B cell (primary cell): ENCODE results near the gene DHRS12. TPM values are rescaled to one million over a fixed set of nuclear protein-coding genes. Genes with fewer than 3 reads are reported as not detected.

ENCODE experiments used
- ATAC-seq: fragments of 200-7000 bp; cut with Tn5 transposase; one replicate; pipeline ENCODE4 v1.10.0; 2021; ENCODE audit warnings: low read depth, mild to moderate bottlenecking, moderate number of reproducible peaks, moderate library complexity
- CTCF ChIA-PET: fragments of 350-600 bp; sonication (Branson Sonifier 250); formaldehyde crosslinking; loops from one replicate; lab custom pipeline; 2021; ENCODE audit warnings: antibody characterized with exemption, inconsistent platforms; lab: Charles Lee
- POLR2A ChIA-PET: fragments of 350-600 bp; sonication (Branson Sonifier 250); formaldehyde crosslinking; loops from one replicate; lab custom pipeline; 2021; ENCODE audit warnings: antibody characterized with exemption; lab: Charles Lee
- DNase-seq: peaks from one replicate; pipeline ENCODE4 v3.0.0; 2013
- H2AFZ ChIP-seq: 2 replicates; pipeline ENCODE4 v1.6.1; 2012; ENCODE audit warnings: mild to moderate bottlenecking, low read depth, low read length; ENCODE audit not compliant: insufficient read depth, poor library complexity, severe bottlenecking
- H3K27ac ChIP-seq, 2 donors: 1 replicate in 1 of 2; 2 replicates in 1 of 2; pipeline ENCODE4 v1.5.1; 2012 to 2013; ENCODE audit warnings: low read length in 2 of 2, mild to moderate bottlenecking in 2 of 2, moderate library complexity in 1 of 2
- H3K27me3 ChIP-seq, 4 experiments: fragments of 200-600 bp in 1 of 4; sonication (generic) in 1 of 4; replicated peaks in 1 of 4; 1 replicate in 2 of 4; 2 replicates in 2 of 4; pipeline versions ENCODE4 v1.6.1 to v1.7.0; 2013 to 2016; ENCODE audit warnings: low read length in 3 of 4, mild to moderate bottlenecking in 2 of 4, mixed read lengths in 1 of 4, moderate library complexity in 1 of 4; ENCODE audit not compliant: insufficient read depth in 4 of 4, control insufficient read depth in 3 of 4; ENCODE audit errors: control extremely low read depth in 1 of 4
- H3K36me3 ChIP-seq, 2 experiments: replicated peaks in 1 of 2; 1 replicate in 1 of 2; 2 replicates in 1 of 2; pipeline versions ENCODE4 v1.6.1 to v1.7.1; 2013; ENCODE audit warnings: low read length in 1 of 2; ENCODE audit not compliant: insufficient read depth in 2 of 2, control insufficient read depth in 1 of 2; ENCODE audit errors: control extremely low read depth in 1 of 2, extremely low read depth in 1 of 2
- H3K4me1 ChIP-seq, 2 donors: fragments of 200-600 bp in 1 of 2; sonication (generic) in 1 of 2; 1 replicate in 1 of 2; 2 replicates in 1 of 2; pipeline versions ENCODE4 v1.5.1 to v1.6.1; 2013 to 2017; ENCODE audit warnings: low read length in 2 of 2; ENCODE audit not compliant: control insufficient read depth in 2 of 2, insufficient read depth in 2 of 2
- H3K4me2 ChIP-seq: replicated peaks from 2 replicates; pipeline ENCODE3; 2012; ENCODE audit warnings: mild to moderate bottlenecking, low read depth, low read length; ENCODE audit not compliant: poor library complexity, severe bottlenecking
- H3K4me3 ChIP-seq, 5 experiments: fragments of 200-600 bp in 1 of 5; sonication (generic) in 1 of 5; 1 replicate in 3 of 5; 2 replicates in 2 of 5; pipeline versions ENCODE4 v1.5.1 to v1.7.0; 2011 to 2016; ENCODE audit warnings: low read length in 4 of 5, mild to moderate bottlenecking in 4 of 5, low read depth in 2 of 5, control low read depth in 1 of 5, moderate library complexity in 1 of 5; ENCODE audit not compliant: insufficient read depth in 1 of 5; ENCODE audit errors: control extremely low read depth in 1 of 5, extremely low read depth in 1 of 5
- H3K79me2 ChIP-seq: fragments of 200-600 bp; sonication (generic); one replicate; pipeline ENCODE4 v1.6.0; 2016; ENCODE audit warnings: low read length; ENCODE audit not compliant: control insufficient read depth, insufficient read depth
- H3K9ac ChIP-seq: fragments of 200-600 bp; sonication (generic); 2 replicates; pipeline ENCODE4 v1.6.1; 2017; ENCODE audit warnings: mild to moderate bottlenecking, low read length, moderate library complexity
- H3K9me3 ChIP-seq, 3 donors: one replicate each; pipeline versions ENCODE4 v1.6.1 to v1.7.1; 2013; ENCODE audit warnings: low read length in 2 of 3; ENCODE audit not compliant: control insufficient read depth in 2 of 3, insufficient read depth in 1 of 3; ENCODE audit errors: control extremely low read depth in 1 of 3
- H4K20me1 ChIP-seq: 2 replicates; pipeline ENCODE4 v1.6.0; 2012; ENCODE audit warnings: mild to moderate bottlenecking, low read length; ENCODE audit not compliant: insufficient read depth, control insufficient read depth, poor library complexity, severe bottlenecking
- H3K27ac Mint-ChIP-seq: one replicate; pipeline ENCODE4 v1.8.0; 2021; ENCODE audit warnings: mixed read lengths
- H3K27me3 Mint-ChIP-seq: one replicate; pipeline ENCODE4 v1.8.0; 2021; ENCODE audit warnings: mixed read lengths
- H3K4me1 Mint-ChIP-seq: one replicate; pipeline ENCODE4 v1.8.0; 2021; ENCODE audit warnings: mixed read lengths
- H3K4me3 Mint-ChIP-seq: one replicate; pipeline ENCODE4 v1.8.0; 2021; ENCODE audit warnings: mixed read lengths
- H3K9me3 Mint-ChIP-seq: one replicate; pipeline ENCODE4 v1.8.0; 2022; ENCODE audit warnings: mixed read lengths; ENCODE audit not compliant: insufficient read depth
- EZH2 ChIP-seq: IDR thresholded peaks from 2 replicates; pipeline ENCODE4 v1.6.1; 2012; ENCODE audit warnings: borderline replicate concordance, low read depth, mild to moderate bottlenecking, moderate library complexity, low read length; ENCODE audit not compliant: insufficient read depth, poor library complexity, severe bottlenecking
- WGBS: methylation state at CpG from one replicate; pipeline ENCODE4 v1.1.5; 2013; ENCODE audit warnings: missing lambda C conversion rate; ENCODE audit not compliant: insufficient coverage; 5-methylcytosine and 5-hydroxymethylcytosine counted together
- intact Hi-C: fragments of 100-400 bp; cut with micrococcal nuclease; formaldehyde crosslinking; loops from one replicate; pipeline ENCODE4 v1.10.0; 2022
- polyA plus RNA-seq: library from polyadenylated mRNA; depleted of rRNA; stranded (reverse); fragments of >200 nt; gene quantifications from 2 replicates; pipeline ENCODE4 v1.2.3, GENCODE V29; 2012
- total RNA-seq, 2 donors: library from RNA; stranded (reverse); fragments of 120-200 nt in 1 of 2; gene quantifications; 1 replicate in 1 of 2; 2 replicates in 1 of 2; pipeline versions ENCODE4 v1.2.3 to v1.2.4, GENCODE V29; 2013 to 2022
- TF ChIP-seq, protein P1 (sequence below): fragments of 200-600 bp; IDR thresholded peaks from one replicate; pipeline ENCODE4 v1.8.0; 2022; ENCODE audit warnings: antibody characterized with exemption, mild to moderate bottlenecking

DHRS12 gene
- total and polyA plus RNA-seq, 2 donors (not counting 1 experiment from before 2014, with no cell fraction given): 12.0 to 23.2 TPM

DNA sequence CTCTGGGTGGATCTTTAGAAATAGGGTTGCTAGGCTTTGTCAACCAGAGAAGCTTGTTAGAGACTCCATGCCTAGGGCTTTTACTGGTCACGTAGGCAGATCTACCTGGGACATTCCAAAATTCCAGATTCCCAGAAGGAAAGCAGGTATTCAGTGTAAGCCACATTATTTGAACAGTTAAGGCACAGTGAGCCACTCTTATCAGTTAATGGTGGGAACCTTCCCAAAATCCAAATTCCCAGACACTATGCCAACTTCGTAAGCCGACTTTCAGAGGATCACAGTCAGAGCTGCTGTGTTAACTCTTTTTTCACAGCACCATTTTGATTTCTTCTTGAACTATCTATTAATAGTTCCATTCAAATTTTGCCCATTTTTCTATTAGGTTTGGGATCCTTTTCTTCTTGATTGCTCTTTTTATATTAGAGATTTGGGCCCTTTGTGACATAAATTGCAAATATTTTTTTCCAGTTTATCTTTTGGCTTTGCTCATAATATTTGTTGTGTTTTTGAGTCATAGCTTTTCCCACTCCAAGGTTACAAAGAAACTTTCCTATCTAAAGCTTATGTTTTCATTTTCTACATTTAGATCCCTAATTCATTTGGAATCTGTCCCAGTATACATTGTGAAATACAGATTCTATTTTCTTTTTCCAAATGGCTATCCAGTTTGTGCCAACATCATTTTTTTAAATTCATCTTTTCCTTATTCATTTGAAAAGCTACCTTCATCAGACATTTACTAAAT is 77.3 kb downstream of the DHRS12 start:
- no peak overlapping the region for H3K4me2 ChIP-seq
- Mint-ChIP-seq H3K9me3 (no peaks in the 10 kb centered on the region), H3K4me3 (no peak overlapping the region), H3K4me1 (peaks cover 8% of the 10 kb centered on the region), H3K27me3 (no peaks in the 10 kb centered on the region), H3K27ac (no peak overlapping the region)
- no peak for ATAC-seq
- H3K36me3 ChIP-seq: peaks cover 10 to 18% of the 10 kb centered on the region in 2 experiments
- intact Hi-C loops: no loop called here
- no peaks in the 10 kb centered on the region for H4K20me1 ChIP-seq
- peaks cover 0 to under 1% of the 10 kb centered on the region in 2 donors for H3K4me1 ChIP-seq
- ChIA-PET CTCF (no interaction called here), POLR2A (no interaction called here)
- TF ChIP-seq, protein P1, sequence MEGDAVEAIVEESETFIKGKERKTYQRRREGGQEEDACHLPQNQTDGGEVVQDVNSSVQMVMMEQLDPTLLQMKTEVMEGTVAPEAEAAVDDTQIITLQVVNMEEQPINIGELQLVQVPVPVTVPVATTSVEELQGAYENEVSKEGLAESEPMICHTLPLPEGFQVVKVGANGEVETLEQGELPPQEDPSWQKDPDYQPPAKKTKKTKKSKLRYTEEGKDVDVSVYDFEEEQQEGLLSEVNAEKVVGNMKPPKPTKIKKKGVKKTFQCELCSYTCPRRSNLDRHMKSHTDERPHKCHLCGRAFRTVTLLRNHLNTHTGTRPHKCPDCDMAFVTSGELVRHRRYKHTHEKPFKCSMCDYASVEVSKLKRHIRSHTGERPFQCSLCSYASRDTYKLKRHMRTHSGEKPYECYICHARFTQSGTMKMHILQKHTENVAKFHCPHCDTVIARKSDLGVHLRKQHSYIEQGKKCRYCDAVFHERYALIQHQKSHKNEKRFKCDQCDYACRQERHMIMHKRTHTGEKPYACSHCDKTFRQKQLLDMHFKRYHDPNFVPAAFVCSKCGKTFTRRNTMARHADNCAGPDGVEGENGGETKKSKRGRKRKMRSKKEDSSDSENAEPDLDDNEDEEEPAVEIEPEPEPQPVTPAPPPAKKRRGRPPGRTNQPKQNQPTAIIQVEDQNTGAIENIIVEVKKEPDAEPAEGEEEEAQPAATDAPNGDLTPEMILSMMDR: no peak
- TF ChIP-seq EZH2: no peak
- 90% methylated on average over 2 of the region's 3 CpGs for WGBS
- no peak overlapping the region for H2AFZ ChIP-seq
- H3K27me3 ChIP-seq: no peaks in the 10 kb centered on the region
- H3K4me3 ChIP-seq: no peak overlapping the region
- H3K79me2 ChIP-seq: no peaks in the 10 kb centered on the region
- no peaks in the 10 kb centered on the region for H3K9me3 ChIP-seq
- H3K9ac ChIP-seq: no peak overlapping the region
- DNase-seq: no peak
- H3K27ac ChIP-seq: no peak overlapping the region

DNA sequence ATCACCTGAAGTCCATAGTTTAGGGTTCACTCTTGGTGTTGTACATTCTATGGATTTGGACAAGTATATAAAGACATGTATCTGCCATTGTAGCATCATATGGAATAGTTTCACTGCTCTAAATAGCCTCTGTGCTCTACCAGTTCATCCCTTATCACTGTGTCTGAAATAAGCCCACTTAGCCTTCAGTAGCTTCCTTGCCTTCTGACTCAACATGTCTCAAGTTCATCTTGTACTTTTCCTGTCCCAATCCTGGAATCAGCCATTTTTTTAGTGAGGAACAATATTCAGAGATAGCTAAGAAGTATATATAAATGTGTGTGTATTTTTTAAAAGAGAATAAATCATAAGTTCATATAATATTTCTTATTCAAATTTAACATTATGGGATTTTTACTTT is 79.2 kb downstream of the DHRS12 start:
- Mint-ChIP-seq H3K9me3 (no peaks in the 10 kb centered on the region), H3K27me3 (no peaks in the 10 kb centered on the region), H3K27ac (no peak overlapping the region), H3K4me3 (no peak overlapping the region), H3K4me1 (peaks cover 11% of the 10 kb centered on the region)
- H3K36me3 ChIP-seq: peaks cover 14 to 18% of the 10 kb centered on the region in 2 experiments
- POLR2A ChIA-PET: no interaction called here
- CTCF ChIA-PET: no interaction called here
- no peaks in the 10 kb centered on the region for H3K79me2 ChIP-seq
- no peak overlapping the region for H3K27ac ChIP-seq
- H3K4me1 ChIP-seq: peaks cover 0 to 3% of the 10 kb centered on the region in 2 donors
- H3K9me3 ChIP-seq: no peaks in the 10 kb centered on the region
- no peak for TF ChIP-seq EZH2
- TF ChIP-seq, protein P1: no peak
- ATAC-seq: no peak
- no peak overlapping the region for H3K4me2 ChIP-seq
- intact Hi-C loops: no loop called here
- DNase-seq: no peak
- no peak overlapping the region for H3K4me3 ChIP-seq
- H4K20me1 ChIP-seq: no peaks in the 10 kb centered on the region
- no peak overlapping the region for H2AFZ ChIP-seq
- no peaks in the 10 kb centered on the region for H3K27me3 ChIP-seq
- H3K9ac ChIP-seq: no peak overlapping the region
